A673 (cell line): ENCODE results near the gene SLC17A5. TPM values are rescaled to one million over a fixed set of nuclear protein-coding genes. Genes with fewer than 3 reads are reported as not detected.
"Not testable (repeated sequence)": the region's sequence is repeated elsewhere in the genome, so short reads cannot be mapped to it uniquely, and the experiment has no call there.

Source experiments
- BruUV-seq: library from RNA; stranded (reverse); fragments of 400-500 nt; replicated peaks from 2 replicates; lab custom pipeline; 2021; lab: Mats Ljungman, UMichigan
- CTCF ChIA-PET: fragments of 300-600 bp; sonication (Branson Sonifier 250); formaldehyde crosslinking; loops from one replicate; lab custom pipeline; 2022; ENCODE audit warnings: antibody characterized with exemption; lab: Charles Lee
- POLR2A ChIA-PET: fragments of 300-600 bp; sonication (Branson Sonifier 250); formaldehyde crosslinking; loops from one replicate; lab custom pipeline; 2022; ENCODE audit warnings: antibody characterized with exemption; ENCODE audit not compliant: low non-redundant PET; lab: Charles Lee
- DNase-seq: peaks from one replicate; pipeline ENCODE4 v3.0.0-alpha.2; 2015; ENCODE audit warnings: low spot score
- H3K27ac ChIP-seq: fragments of 200-600 bp; sonication (generic); 2 replicates; pipeline ENCODE4 v1.5.1; 2016; ENCODE audit warnings: mixed run types, low read depth, mild to moderate bottlenecking, mixed read lengths, antibody characterized with exemption, low read length; ENCODE audit not compliant: poor library complexity, severe bottlenecking
- H3K27me3 ChIP-seq: fragments of 200-600 bp; sonication (generic); replicated peaks from 2 replicates; pipeline ENCODE4 v1.6.1; 2017; ENCODE audit warnings: mixed run types, low read depth, mild to moderate bottlenecking, mixed read lengths, antibody characterized with exemption, low read length; ENCODE audit not compliant: insufficient read depth, poor library complexity
- H3K36me3 ChIP-seq: fragments of 200-600 bp; sonication (generic); 2 replicates; pipeline ENCODE4 v1.6.1; 2016; ENCODE audit warnings: mixed run types, mild to moderate bottlenecking, mixed read lengths, antibody characterized with exemption, low read length; ENCODE audit not compliant: insufficient read depth, poor library complexity, severe bottlenecking
- H3K4me1 ChIP-seq: fragments of 200-600 bp; sonication (generic); 2 replicates; pipeline ENCODE4 v1.6.1; 2017; ENCODE audit warnings: mixed run types, mild to moderate bottlenecking, mixed read lengths, antibody characterized with exemption, low read length; ENCODE audit not compliant: insufficient read depth, poor library complexity, severe bottlenecking
- H3K4me3 ChIP-seq: fragments of 200-600 bp; sonication (generic); 2 replicates; pipeline ENCODE4 v1.5.1; 2016; ENCODE audit warnings: low read depth, mixed run types, mild to moderate bottlenecking, mixed read lengths, low read length; ENCODE audit not compliant: poor library complexity, severe bottlenecking
- H3K9me3 ChIP-seq: fragments of 200-600 bp; sonication (generic); 2 replicates; pipeline ENCODE4 v1.6.1; 2016; ENCODE audit warnings: mixed run types, low read depth, mild to moderate bottlenecking, mixed read lengths, antibody characterized with exemption, low read length; ENCODE audit not compliant: poor library complexity, severe bottlenecking
- CTCF ChIP-seq: fragments of 300-800, 200-600 bp; sonication (generic); conservative IDR thresholded peaks from 2 replicates; pipeline ENCODE4 v1.5.1; 2017; ENCODE audit warnings: low read depth, mild to moderate bottlenecking, antibody characterized with exemption, low read length, moderate library complexity, mixed read lengths
- EZH2 ChIP-seq: fragments of 200-600 bp; sonication (generic); IDR thresholded peaks from 2 replicates; pipeline ENCODE4 v1.6.1; 2017; ENCODE audit warnings: borderline replicate concordance, low read depth, mild to moderate bottlenecking, mixed read lengths, antibody characterized with exemption, low read length; ENCODE audit not compliant: poor library complexity, severe bottlenecking
- intact Hi-C: fragments of 100-400 bp; cut with micrococcal nuclease; formaldehyde crosslinking; loops from one replicate; pipeline ENCODE4 v1.10.0; 2022; ENCODE audit not compliant: unreplicated experiment
- total RNA-seq: library from RNA; stranded (reverse); gene quantifications from 2 replicates; pipeline ENCODE4 v1.2.3, GENCODE V29; 2021

Gene SLC17A5
- total RNA-seq, 1 experiment from 2014 or later = 6.1 TPM

GRCh38 chr6:73624896-73625295 lies 28.9 kb downstream of the SLC17A5 start:
- no peak for TF ChIP-seq EZH2
- no peak for TF ChIP-seq CTCF
- Histone ChIP-seq H3K9me3 (no peaks in the 10 kb centered on the region), H3K4me1 (no peaks in the 10 kb centered on the region), H3K4me3 (no peak overlapping the region), H3K27ac (no peak overlapping the region), H3K27me3 (no peaks in the 10 kb centered on the region), H3K36me3 (no peaks in the 10 kb centered on the region)
- no TSS peak for BruUV-seq
- POLR2A ChIA-PET = no interaction called here
- no peak for DNase-seq
- intact Hi-C loops = no loop called here
- CTCF ChIA-PET = no interaction called here

- H3K4me1 ChIP-seq, H3K27me3 ChIP-seq, H3K4me3 ChIP-seq, intact Hi-C loops, H3K27ac ChIP-seq, DNase-seq, H3K36me3 ChIP-seq, BruUV-seq, POLR2A ChIA-PET, H3K9me3 ChIP-seq, CTCF ChIA-PET: not testable (repeated sequence)
Measured at GRCh38 chr6:73623480-73623879, 30.3 kb downstream of the SLC17A5 start.

- H3K27ac ChIP-seq, H3K36me3 ChIP-seq, H3K4me1 ChIP-seq, BruUV-seq, H3K27me3 ChIP-seq, POLR2A ChIA-PET, H3K4me3 ChIP-seq, H3K9me3 ChIP-seq, CTCF ChIA-PET, intact Hi-C loops, DNase-seq: not testable (repeated sequence)
Measured at GRCh38 chr6:73618082-73618481, 35.7 kb downstream of the SLC17A5 start.

- TF ChIP-seq CTCF (no peak), EZH2 (no peak)
- Histone ChIP-seq H3K4me3 (no peak overlapping the region), H3K9me3 (no peaks in the 10 kb centered on the region), H3K4me1 (no peaks in the 10 kb centered on the region), H3K27ac (no peak overlapping the region), H3K27me3 (no peaks in the 10 kb centered on the region), H3K36me3 (no peaks in the 10 kb centered on the region)
- POLR2A ChIA-PET = no interaction called here
- BruUV-seq = no TSS peak
- intact Hi-C loops = no loop called here
- DNase-seq = no peak
- CTCF ChIA-PET = interaction anchor here (0.8 kb wide), 1 partner anchor 99 kb away, joined by 3 read pairs; no protein-coding TSS in a partner anchor
Measured at GRCh38 chr6:73614802-73615201, 39.0 kb downstream of the SLC17A5 start.
